ENCODE data around the gene ASAP3.

Gene ASAP3

GRCh38 chr1:23408797-23409290 is 75.1 kb downstream of the ASAP3 start:
- H3K27ac ChIP-seq (ENCODE audit: low read length), result no peak overlapping the region
- no peak overlapping the region for H3K4me2 ChIP-seq (ENCODE audit: insufficient read depth, low read length)
- H3K9me3 ChIP-seq (ENCODE audit: insufficient read depth, low read length, severe bottlenecking), result no peaks in the 10 kb centered on the region
- H3K27me3 ChIP-seq (ENCODE audit: insufficient read depth, low read length, poor library complexity), result no peaks in the 10 kb centered on the region
- DNase-seq, result no peak
- H4K20me1 ChIP-seq (ENCODE audit: insufficient read depth, low read length), result no peaks in the 10 kb centered on the region
- H3K9ac ChIP-seq (ENCODE audit: low read depth, low read length), result no peak overlapping the region
- no peaks in the 10 kb centered on the region for H3K36me3 ChIP-seq (ENCODE audit: insufficient read depth, low read length)
- no peaks in the 10 kb centered on the region for H3K79me2 ChIP-seq (ENCODE audit: insufficient read depth, low read length)
- no peak overlapping the region for H3K4me3 ChIP-seq (ENCODE audit: low read depth in 1 of 2, low read length in 2 of 2)
- H2AFZ ChIP-seq (ENCODE audit: low read depth, low read length), result no peak overlapping the region
- TF ChIP-seq EZH2 (IDR thresholded peaks at IDR 0.05; ENCODE audit: borderline replicate concordance, low read depth, low read length, severe bottlenecking) (no peak), CTCF (IDR thresholded peaks at IDR 0.05; ENCODE audit: borderline replicate concordance, extremely low read depth, low read length, poor library complexity, severe bottlenecking) (no peak)
- ATAC-seq (ENCODE audit: insufficient read depth, low read depth), result no peak
- H3K4me1 ChIP-seq (ENCODE audit: insufficient read depth, low read length), result peaks cover 7% of the 10 kb centered on the region

GRCh38 chr1:23407016-23407630 is 76.9 kb downstream of the ASAP3 start:
- no peaks in the 10 kb centered on the region for H3K27me3 ChIP-seq (ENCODE audit: insufficient read depth, low read length, poor library complexity)
- H3K9ac ChIP-seq (ENCODE audit: low read depth, low read length), result no peak overlapping the region
- no peaks in the 10 kb centered on the region for H3K36me3 ChIP-seq (ENCODE audit: insufficient read depth, low read length)
- H3K9me3 ChIP-seq (ENCODE audit: insufficient read depth, low read length, severe bottlenecking), result no peaks in the 10 kb centered on the region
- DNase-seq, result no peak
- no peak overlapping the region for H2AFZ ChIP-seq (ENCODE audit: low read depth, low read length)
- no peak for TF ChIP-seq EZH2 (IDR thresholded peaks at IDR 0.05; ENCODE audit: borderline replicate concordance, low read depth, low read length, severe bottlenecking)
- TF ChIP-seq CTCF (IDR thresholded peaks at IDR 0.05; ENCODE audit: borderline replicate concordance, extremely low read depth, low read length, poor library complexity, severe bottlenecking), result no peak
- no peaks in the 10 kb centered on the region for H4K20me1 ChIP-seq (ENCODE audit: insufficient read depth, low read length)
- no peaks in the 10 kb centered on the region for H3K79me2 ChIP-seq (ENCODE audit: insufficient read depth, low read length)
- no peak overlapping the region for H3K4me2 ChIP-seq (ENCODE audit: insufficient read depth, low read length)
- H3K4me1 ChIP-seq (ENCODE audit: insufficient read depth, low read length), result peaks cover 13% of the 10 kb centered on the region
- H3K4me3 ChIP-seq (ENCODE audit: low read depth in 1 of 2, low read length in 2 of 2), result no peak overlapping the region
- no peak for ATAC-seq (ENCODE audit: insufficient read depth, low read depth)
- H3K27ac ChIP-seq (ENCODE audit: low read length), result no peak overlapping the region

- no peak overlapping the region for H3K4me3 ChIP-seq (ENCODE audit: low read depth in 1 of 2, low read length in 2 of 2)
- H2AFZ ChIP-seq (ENCODE audit: low read depth, low read length), result no peak overlapping the region
- peaks cover 13% of the 10 kb centered on the region for H3K4me1 ChIP-seq (ENCODE audit: insufficient read depth, low read length)
- H3K4me2 ChIP-seq (ENCODE audit: insufficient read depth, low read length), result no peak overlapping the region
- H3K36me3 ChIP-seq (ENCODE audit: insufficient read depth, low read length), result no peaks in the 10 kb centered on the region
- H3K27ac ChIP-seq (ENCODE audit: low read length), result no peak overlapping the region
- no peaks in the 10 kb centered on the region for H3K9me3 ChIP-seq (ENCODE audit: insufficient read depth, low read length, severe bottlenecking)
- ATAC-seq (ENCODE audit: insufficient read depth, low read depth) (no peak), DNase-seq (no peak)
- H3K79me2 ChIP-seq (ENCODE audit: insufficient read depth, low read length), result no peaks in the 10 kb centered on the region
- TF ChIP-seq CTCF (IDR thresholded peaks at IDR 0.05; ENCODE audit: borderline replicate concordance, extremely low read depth, low read length, poor library complexity, severe bottlenecking) (no peak), EZH2 (IDR thresholded peaks at IDR 0.05; ENCODE audit: borderline replicate concordance, low read depth, low read length, severe bottlenecking) (no peak)
- H4K20me1 ChIP-seq (ENCODE audit: insufficient read depth, low read length), result no peaks in the 10 kb centered on the region
- H3K9ac ChIP-seq (ENCODE audit: low read depth, low read length), result no peak overlapping the region
- no peaks in the 10 kb centered on the region for H3K27me3 ChIP-seq (ENCODE audit: insufficient read depth, low read length, poor library complexity)
Measured at GRCh38 chr1:23405946-23406345, 78.0 kb downstream of the ASAP3 start.
